GM21619 (cell line): ENCODE results near the gene AFF3.
"Not testable (repeated sequence)": the region's sequence is repeated elsewhere in the genome, so short reads cannot be mapped to it uniquely, and the experiment has no call there.

Experiments used
- ATAC-seq: cut with Tn5 transposase; IDR thresholded peaks from one replicate; pipeline ENCODE4 v1.9.1; 2021; ENCODE audit not compliant: unreplicated experiment

AFF3 gene, protein sequence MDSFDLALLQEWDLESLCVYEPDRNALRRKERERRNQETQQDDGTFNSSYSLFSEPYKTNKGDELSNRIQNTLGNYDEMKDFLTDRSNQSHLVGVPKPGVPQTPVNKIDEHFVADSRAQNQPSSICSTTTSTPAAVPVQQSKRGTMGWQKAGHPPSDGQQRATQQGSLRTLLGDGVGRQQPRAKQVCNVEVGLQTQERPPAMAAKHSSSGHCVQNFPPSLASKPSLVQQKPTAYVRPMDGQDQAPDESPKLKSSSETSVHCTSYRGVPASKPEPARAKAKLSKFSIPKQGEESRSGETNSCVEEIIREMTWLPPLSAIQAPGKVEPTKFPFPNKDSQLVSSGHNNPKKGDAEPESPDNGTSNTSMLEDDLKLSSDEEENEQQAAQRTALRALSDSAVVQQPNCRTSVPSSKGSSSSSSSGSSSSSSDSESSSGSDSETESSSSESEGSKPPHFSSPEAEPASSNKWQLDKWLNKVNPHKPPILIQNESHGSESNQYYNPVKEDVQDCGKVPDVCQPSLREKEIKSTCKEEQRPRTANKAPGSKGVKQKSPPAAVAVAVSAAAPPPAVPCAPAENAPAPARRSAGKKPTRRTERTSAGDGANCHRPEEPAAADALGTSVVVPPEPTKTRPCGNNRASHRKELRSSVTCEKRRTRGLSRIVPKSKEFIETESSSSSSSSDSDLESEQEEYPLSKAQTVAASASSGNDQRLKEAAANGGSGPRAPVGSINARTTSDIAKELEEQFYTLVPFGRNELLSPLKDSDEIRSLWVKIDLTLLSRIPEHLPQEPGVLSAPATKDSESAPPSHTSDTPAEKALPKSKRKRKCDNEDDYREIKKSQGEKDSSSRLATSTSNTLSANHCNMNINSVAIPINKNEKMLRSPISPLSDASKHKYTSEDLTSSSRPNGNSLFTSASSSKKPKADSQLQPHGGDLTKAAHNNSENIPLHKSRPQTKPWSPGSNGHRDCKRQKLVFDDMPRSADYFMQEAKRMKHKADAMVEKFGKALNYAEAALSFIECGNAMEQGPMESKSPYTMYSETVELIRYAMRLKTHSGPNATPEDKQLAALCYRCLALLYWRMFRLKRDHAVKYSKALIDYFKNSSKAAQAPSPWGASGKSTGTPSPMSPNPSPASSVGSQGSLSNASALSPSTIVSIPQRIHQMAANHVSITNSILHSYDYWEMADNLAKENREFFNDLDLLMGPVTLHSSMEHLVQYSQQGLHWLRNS (N-terminal part only)

DNA sequence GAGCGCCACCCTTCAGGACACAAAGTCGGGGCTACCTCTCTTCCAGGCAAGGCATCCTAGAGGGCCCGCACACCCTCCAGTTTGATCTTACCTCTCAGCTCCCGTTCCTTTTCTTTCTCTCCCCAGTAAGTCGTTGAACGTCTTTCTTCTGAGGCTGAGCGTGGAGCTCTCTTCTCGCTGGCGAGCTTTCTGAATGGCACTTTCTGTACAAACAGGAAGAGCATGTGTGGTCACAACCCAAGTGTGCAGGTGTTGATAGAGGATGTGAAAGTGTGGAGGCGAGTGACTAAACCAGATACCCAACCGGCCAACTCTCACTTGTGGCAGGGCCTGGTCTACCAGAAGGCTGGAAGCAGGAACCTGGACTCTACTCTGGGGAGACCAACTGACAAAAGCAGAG, at the start of gene AFF3:
TSS of gene AFF3 (minus strand) at position 198 of the 400 bp plus-strand sequence. CDS start 38,136 bp downstream, outside the sequence.
- peak; percentile 98 for ATAC-seq

DNA sequence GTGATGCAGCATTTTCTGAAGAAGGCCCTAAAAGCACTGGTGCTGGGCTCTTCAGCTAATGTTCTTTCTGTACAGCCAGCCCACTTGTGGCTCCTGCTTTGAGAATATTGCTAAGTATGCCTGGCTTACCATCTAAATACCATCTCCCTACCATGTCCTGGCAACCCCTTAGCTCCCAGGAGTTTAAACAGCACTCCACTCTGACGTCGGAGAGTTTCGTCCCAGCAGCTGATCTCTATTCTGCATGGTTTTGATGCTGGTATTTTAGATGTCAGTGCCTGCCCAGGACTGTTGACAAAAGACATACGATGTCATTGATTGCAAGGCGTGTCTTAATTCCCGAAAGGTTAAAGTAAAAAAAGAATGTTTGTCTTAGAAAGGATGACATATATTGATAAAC, 47.0 kb upstream of the AFF3 start:
- no peak for ATAC-seq

DNA sequence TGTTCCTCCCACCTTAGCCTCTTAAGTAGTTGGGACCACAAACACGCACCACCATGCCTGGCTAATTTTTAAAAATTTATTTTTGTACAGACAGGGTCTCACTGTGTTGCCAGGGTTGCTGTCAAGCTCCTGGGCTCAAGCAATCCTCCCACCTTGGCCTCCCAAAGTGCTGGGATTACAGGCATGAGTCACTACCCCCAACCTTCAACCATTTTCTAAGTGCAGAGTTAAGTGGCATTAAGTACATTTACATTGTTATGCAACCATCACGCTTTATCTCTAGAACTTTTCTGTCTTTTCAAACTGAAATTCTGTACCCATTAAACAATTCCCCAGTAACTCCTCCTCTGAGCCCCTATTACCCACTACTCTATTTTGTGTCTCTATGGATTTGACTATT, 45.9 kb upstream of the AFF3 start:
- ATAC-seq, result no peak

DNA sequence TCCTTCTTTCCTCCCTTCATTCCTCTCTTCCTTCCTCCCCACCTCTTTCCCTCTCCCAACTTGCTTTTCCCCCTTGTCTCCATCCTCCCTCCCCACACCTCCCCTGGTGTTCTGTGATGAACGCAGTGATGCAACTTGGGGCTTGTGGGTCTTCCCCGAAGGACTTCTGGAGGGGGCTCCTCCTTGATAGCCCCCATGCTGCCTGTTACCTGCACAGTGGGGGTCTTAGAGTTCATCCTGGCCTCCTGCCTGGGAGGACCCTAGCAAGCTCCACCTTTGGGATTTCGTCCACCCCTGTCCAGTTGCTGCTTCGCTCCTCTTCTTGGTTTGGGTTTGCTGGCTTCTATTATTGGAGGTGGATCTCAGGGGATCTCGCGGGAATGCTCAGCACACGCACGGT, 43.7 kb upstream of the AFF3 start:
- ATAC-seq, result no peak

DNA sequence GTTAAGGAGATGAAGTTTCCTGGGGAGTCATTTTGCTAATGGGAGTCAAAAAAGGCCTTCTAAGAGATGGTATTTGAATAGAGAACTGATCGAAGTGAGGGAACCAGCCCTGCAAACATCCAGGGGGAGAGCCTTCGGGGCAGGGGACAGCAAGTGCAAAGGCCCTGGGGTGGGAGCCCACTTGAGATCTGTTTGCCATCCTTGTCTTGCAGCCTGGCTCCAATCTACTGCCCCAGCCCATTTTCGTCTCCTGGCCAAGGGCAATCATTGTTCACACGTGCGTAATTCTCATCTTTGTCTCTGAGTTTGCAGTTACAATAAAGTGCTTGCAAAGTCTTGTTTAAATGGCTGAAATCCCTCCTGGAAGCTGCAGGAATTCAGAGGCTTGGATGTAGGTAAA, 43.1 kb upstream of the AFF3 start:
- no peak for ATAC-seq

DNA sequence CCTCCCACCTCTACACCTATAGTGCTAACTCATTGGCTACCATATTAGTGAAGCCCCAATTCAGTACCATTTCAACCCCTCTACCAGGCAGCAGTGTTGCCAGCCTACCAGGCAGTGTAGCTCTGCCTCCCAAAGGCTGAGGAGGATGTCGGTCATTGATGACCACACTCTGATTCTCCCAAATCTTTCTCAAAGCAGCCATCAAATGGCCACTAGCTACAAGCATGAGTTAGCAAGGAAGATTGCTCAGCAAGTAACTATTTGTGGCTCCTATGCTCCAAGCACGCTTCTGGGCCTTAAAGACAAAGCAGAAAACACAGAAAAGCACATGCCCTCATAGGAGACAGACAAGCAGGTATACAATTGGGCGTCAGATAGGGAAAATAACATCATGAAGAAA, 42.7 kb upstream of the AFF3 start:
- ATAC-seq, result no peak

DNA sequence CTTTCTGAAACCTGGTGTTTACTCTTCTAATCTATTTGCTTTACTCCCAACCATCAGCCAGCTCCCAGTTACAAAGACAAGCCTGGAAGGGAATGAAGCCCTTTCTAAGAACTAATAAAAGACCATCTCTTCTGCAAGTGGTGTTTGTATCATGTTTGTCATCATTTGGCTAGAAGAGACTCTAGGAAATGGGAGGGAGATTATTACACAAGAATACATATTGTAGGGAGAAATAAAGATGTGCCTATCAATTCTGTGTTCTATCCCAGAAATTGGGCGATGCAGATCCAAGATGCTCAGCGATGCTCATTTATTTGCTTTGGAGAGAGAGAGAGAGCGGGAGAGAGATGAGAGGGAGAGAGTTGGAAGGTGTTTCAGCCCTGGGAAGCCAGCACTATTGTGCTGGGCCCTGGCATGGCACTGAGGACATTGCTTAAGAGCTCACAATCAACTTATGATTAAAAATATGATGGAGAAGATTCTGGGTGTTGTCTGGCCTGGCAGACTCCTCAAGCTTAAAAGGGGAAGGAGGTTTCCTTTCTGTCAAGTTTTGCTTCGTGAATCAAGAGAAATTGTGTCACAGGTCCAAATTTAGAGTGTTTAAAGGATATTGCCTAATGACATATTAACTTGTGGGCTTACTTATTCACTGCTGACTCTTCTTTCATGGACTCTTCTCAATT, 41.8 kb upstream of the AFF3 start:
- ATAC-seq, result no peak

DNA sequence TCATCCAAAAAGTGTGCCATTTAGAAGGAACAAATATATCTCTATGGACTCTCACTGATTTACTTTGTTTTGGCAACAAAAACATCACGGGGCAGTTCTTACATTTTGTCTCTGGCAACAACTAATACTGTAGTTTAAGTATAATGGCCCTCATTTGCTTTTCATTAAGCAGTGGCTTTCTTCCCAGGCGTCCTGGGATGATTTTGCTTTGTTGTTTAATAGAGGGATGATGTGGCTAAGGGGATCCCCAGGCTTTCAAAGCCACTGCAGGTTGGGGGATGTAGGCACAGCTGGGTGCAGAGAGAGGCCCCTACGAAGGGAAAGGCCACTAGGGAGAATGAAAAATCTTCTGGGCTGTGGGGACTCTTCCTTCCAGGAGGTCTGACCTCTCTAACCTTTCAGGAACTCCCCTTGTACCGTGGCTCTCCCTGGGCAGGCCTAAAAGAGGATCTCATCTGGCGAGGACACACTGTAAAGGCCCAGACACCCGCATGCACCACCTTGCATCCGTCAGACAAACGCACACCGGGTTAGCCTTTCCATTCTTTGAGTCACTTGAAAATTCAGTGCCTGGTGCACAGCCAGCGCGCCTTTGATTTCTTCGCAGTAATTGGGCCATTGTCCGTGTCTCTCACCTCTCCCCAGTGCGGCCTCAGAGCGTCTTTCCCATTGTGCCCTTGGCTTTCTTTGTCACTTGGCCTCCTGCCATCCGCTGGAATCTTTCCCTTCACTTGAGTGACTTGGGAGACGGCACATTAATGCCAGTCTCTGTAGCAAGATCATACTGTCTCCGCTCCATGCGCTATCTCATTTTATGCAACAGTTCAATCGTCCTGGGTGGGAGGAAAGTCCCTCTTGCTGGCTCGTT, 40.3 kb upstream of the AFF3 start:
- ATAC-seq, result no peak

DNA sequence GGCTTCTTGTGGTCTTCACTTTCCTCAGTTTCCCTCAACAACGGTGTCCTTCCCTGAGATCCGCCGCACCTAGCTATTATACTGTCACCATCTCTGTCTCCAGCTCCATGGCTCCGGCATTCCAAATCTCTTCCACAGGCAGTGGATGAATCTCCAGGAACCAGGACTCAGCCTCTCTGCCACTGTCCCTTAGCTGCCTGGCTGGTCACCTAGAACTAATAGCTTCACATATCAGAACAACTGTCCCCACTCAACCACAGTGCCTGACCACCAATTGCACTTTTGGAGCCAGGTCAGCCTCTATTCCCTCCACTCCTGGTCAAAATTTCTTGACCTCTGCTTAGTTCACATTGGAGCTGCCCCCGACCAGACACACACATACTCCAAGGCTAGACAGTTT, 38.1 kb upstream of the AFF3 start:
- no peak for ATAC-seq

DNA sequence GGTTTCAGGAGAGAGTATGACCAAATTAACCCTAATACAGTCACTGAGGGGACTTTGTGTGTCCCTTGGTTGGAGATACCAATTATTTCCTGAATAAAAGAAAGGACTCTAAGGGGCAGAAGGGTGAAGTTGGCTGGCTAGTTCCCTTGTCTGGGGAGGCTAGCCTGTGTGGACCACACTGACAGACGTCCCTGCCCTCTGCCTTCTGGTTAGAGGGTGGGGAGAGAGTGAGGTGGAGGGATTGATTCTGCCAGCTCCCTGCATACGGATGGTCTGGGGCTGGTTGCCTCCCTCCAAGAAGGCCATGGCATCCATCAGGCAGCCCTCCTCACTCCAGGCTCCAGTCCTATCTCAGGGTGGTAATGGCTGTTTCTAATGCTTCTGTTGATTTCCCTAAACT, 37.4 kb upstream of the AFF3 start:
- no peak for ATAC-seq

DNA sequence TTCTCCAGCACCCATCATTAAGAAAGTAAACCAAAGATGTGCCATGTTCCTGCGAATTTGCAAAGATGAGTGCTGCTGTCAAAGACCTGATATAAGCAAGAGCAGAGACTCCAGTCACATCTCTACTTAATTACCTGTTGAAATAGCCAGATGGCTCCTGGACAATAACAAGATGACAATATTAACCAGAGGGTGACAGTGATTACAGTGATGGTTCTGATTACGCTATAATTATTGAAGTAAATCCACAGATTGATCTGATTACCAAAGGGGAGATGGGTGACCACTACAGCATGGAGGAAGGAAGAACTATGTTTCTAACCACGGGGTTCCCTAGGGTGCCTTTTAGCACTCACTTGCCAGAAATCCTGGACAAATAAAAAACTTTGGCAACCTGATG, 36.5 kb upstream of the AFF3 start:
- no peak for ATAC-seq

DNA sequence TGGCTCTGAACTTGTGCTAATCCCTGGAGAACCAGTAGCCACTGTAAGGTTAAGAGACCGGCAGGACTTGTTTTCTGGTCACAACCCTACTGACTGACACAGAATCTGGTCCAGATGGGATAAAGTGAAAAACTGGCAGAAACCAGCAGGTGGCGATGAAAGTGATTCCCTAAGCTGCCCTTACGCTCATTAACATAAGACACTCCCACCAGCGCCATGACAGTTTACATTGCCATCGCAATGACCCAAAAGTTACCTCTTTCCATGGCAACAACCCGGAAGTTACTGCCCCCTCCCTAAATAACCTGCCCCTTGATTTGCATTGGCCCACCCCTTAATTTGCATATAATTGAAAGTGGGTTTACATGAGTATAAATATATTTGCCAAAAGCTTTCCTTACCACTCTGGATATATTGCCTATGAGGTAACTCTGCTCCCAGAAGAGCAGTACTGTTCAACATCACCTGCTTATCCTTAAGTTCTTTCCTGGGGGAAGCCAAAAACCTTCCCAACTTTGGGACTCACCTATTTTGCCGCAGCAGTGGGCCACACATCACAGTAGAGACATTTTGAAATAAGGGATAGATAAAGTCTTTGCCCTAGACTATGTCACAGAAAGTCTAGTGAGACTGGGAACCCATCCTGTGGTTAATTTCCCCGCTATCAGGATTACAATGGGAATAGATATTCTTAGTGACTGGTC, 35.8 kb upstream of the AFF3 start:
- no peak for ATAC-seq

DNA sequence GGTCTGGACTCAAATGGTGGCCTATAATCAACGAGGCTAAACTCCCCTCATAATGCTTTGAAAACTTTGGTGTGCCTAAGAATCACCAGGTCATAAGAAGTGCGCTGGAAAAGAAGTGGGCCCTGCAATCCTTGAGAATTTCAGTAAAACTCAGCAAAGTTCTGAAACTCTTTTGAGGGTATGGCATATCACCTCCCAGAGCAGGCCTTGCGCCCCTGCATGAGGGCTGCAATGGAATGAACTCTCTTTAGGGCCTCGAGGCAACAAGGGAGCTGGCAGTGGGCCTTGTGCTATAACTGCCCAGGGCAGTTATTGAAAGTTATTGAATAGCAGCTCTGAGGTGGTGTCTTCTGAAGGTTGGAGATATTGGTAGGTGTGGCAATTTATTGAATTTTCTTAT, 34.5 kb upstream of the AFF3 start:
- ATAC-seq, result no peak

DNA sequence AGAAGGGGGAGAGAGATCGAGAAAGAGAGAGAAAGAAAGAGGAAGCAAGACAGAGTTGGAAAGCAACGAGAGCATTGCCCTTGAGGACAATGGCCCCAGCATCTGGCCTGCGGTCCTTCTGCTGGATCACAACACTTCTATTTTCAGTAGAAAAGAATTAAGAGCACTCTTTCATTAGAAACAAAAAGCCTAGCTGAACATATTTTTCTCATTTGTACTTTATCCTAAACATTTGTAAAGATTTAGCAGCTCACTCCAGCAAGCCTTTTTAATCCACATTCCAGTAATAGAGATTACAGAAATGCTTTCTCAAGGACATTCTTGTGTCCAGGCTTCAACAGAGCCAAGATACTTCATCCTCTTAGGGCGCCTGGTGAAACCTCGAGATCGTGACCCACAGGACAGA, 31.6 kb upstream of the AFF3 start:
- no peak for ATAC-seq

DNA sequence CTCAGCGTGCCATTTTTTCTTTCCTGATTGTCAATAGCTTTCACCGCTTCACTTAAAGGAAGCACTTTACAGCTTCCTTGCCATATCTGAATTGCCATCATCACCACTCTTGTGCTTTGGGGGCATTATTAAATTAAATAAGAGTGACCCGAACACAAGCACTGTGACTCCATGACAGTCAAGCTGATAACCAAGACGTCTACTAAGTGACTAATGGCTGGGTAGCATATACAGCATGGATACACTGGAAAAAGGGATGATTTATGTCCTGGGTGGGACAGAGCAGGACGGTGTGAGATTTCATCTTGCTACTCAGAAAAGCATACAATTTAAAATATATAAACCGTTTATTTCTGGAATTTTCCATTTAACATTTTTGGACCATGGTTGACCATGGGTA, 24.3 kb upstream of the AFF3 start:
- ATAC-seq, result no peak

DNA sequence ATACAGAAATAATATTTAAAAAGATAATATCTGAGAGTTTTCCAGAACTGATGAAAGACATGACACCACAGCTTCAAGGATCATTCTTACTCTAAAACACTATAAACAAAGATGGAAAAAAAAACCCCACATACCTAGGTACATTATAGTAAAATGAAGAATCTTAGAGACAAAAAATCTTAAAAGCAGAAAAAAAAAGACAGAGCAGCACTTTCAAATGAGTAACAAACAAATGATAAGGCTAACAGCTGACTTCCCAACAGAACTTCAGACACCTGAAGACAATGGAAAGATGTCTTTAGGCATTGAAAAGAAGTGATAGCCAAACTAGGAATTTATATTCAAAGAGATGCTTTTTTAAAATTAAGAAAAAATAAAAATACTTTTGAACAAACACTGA, 21.2 kb upstream of the AFF3 start:
- ATAC-seq, result no peak

DNA sequence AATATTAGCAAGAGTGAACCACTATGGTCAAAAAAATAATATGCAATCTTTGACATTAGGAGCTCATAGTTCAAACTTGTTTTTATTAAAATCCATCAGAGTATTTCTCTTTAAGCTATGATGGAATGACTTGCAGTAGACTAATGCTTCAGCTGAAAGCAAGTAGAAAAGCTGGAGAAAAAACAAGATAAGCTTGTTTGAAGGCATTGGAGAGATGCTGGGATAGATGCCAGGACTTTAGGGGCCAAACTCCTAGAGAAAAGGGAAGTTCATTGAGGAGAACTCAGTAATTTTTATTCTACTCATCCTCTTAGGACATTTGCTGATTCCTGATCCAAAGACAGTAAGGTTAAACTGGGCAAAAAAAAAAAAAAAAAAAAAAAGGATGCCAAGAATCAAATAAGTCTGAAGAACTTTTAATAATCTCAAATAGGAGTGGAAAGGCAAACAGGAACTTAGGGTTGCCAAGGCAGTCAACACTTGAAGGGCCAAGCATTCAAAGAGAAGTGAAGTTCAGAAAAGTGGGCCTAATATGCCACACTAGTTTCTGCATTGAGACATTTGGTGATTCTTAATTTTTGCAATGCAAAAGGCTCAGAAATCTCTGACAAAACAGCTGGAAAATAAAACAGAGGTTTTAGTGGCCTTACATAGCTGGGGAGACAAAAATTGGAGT, 19.7 kb upstream of the AFF3 start:
- ATAC-seq, result no peak

DNA sequence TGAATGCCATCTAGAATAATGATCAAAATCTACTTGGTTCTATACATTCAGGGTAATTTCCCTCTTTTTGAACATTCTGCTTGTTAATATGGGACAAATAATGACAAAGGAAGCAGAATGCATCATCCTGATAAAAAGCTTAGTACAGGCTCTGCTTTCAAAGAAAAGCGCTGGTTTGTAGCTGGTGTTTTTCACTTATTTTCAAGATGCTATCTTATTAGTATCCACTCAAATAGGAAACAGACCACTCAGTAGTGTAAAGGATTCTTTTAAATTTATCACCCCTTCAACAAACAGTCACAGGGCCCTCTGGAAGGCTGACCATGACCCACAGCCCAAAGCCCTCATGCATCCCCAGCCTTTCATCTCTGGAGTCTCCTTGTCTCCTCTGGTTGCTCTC, 18.0 kb upstream of the AFF3 start:
- ATAC-seq, result no peak

DNA sequence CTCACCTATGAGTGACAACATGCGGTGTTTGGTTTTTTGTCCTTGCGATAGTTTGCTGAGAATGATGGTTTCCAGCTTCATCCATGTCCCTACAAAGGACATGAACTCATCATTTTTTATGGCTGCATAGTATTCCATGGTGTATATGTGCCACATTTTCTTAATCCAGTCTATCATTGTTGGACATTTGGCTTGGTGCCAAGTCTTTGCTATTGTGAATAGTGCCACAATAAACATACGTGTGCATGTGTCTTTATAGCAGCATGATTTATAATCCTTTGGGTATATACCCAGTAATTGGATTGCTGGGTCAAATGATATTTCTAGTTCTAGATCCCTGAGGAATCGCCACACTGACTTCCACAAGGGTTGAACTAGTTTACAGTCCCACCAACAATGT, 9.4 kb upstream of the AFF3 start:
- ATAC-seq, result not testable (repeated sequence)
